NCI-H1092 (cell line): ENCODE measurements around the gene ASF1B.

Source experiments
- DNase-seq: peaks from one replicate; lab custom pipeline; 2025; lab: John Stamatoyannopoulos, UW

Gene ASF1B

DNA sequence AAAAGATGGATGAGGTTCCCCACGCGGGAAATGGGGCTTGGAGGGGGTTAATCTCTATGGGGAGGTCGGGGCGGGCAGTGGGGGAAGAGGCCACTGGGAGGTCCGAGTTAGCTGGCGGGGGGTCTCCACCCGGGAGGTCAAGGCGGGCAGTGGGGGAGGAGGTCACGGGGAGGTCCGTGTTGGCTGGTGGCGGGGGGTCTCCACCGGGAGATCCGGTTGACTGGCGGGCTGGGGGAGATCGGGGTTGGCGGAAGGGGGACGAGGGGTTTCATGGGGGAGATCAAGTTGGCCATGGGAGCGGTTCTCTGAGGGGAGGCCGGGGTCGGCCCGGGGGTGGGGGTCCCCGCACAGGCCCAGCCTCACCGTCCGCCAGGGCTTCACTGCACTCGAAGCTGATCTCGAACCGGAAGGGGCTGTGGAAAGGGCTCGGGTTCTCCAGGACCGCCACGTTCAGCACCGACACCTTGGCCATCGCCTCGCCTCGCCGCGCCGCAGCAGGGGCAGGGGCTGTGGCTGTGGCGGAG lies 342 bp downstream of the ASF1B start:
- DNase-seq: no peak

DNA sequence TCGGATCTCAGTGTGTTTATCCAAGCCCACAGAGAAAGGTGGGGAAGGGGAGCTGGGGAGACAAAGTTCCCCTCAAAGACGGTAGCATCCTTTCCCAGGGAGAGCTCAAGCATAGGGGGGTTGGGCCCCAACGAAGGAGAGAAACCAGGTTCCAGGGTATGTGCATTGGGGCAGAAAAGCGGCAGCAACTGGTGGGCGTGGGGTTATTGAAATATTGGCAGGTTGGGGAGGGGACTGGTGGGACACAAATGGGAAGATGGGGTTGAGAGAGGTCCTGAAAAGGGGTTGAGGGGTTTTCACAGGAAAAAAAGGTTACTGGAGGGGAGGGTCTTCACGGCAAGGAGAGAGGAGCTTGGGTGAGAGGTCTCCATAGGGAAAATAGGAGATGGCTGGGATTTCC lies 1.0 kb downstream of the ASF1B start:
- no peak for DNase-seq

DNA sequence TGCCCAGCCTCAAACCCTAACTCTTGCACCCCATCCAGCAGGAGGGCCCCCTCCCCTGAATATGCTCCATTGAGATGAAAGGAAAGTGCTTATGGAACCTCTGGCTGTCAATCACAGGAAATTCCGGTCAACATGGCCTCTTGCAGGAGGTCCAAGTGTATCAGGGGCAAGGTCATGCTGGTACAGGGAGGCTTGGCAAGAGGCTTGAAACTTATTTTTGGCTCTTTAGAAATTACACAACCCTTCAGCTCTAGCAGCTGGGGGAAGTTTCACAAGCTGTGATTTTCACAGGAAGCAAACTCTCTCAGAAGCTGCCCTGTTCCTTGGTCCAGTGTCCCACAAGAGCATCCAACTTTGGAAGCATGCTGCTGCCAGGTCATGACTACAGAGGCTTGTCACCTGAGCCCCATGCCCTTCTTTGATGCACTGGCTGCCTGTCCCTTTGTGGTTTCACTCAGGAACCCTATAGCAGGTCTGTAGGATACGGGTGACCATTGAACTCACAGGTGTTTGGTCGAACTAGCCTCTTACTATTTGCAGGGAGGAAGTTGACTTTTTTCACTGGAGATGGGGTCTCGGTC lies 8.4 kb downstream of the ASF1B start:
- DNase-seq: no peak

DNA sequence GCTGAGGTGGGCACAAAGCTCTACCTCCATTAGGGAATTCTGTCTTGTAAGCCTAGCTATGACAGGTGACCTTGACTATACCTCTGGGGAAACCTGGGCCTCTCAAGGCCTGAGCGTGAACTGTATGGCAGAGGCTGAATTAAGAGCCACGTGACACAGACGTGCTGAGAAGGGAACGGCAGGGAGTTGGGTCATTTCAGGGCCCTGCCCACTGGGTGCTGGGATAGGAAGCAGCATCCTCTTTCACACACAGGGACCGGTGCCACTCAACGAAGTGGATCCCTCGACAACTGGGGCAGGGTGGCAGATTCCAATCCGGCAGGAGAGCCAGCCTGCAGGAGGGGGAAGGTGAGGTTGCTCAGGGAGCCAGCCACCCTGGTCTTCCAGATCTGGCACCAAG lies 9.2 kb downstream of the ASF1B start:
- DNase-seq: no peak

DNA sequence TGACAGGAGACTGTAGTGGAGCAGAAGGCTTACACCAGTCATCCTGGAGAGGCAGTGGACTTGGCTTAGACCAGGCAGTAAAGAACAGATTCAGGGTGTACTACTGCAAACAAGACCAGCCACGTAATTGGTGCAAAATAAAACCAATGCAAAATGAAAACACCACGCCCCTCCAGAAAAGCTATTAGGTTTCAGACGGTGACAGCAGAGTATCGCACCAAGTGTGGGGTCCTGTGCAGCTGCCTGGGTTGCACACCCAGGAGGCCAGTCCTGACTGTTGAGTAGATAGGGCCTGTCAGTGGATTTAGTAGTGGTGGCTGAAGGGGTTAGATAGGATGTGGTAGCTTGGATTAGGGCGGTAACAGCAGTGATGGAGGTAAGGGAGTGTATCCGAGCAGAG lies 13.5 kb downstream of the ASF1B start:
- no peak for DNase-seq

DNA sequence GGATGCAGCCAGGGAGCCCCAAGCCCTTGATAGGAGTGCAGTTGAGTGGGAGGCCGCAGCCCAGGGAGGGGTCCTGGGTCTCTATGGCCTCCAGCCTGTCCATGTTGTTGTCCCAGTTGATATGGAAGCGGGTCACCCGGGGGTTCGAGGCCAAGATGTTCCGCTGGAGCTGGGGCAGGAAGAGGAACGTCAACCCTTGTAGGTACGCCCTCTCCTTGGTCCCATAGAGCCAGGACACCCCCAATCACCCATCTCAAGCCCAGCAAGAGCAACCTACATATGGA lies 15.9 kb downstream of the ASF1B start:
- DNase-seq: no peak

DNA sequence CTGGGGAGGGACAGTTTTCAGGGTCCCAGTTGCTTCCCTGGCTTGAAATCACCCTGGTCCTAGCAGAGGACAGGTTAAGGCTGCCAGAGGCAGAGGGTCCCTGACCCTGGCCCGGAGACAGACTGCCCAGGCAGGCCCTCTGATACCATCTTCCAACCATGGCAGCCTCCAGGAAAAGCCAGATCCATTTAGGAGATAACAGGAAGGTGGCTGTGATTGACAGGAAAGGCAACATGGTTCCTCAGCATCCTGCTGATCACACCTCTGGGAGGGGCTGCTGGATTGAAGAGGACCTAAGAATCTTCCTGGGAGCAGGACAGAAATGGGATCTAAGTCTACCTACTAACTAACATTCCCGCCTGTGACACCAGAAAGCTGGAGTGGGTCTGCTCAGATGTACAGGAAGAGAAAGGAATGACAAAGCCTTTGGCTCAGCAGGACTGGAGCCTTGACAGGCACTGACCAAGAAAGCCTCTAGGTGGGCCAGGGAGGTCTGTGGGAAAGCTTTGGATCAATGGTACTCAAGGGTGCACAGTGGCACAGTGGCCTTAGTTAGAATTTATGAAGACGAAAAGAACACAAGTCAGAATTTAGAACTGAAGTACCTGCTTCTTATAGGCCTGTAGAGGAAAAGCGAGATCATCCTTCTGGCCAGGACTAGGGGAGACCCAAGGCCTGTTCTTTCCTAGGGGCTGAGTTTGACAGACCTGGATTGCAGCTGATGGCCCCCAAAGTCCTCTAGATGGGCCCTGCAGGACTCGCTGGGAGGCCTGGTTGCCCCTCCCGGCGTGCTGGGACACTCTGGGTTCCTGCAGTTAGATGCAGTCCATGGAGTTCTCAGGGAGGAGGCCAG lies 16.5 kb downstream of the ASF1B start:
- DNase-seq: no peak

DNA sequence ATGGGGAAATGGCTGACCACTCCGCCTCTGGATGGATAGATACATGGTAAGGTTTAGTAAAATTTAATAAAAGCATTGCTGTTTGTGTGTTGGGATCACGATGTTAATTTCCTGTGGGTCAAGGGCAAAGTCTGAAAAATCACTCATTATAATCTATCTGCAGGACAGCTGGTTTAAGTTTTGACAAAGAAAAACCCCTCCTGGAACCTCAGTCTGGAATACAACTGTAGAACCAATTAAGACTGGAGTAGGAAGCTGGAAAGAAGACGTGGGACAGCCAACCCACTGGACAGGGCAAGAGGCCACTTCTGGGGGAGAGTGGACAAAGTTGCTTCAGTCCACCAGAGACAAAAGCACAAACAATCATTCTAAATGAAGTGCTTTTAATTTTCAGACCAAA lies 17.2 kb downstream of the ASF1B start:
- no peak for DNase-seq

DNA sequence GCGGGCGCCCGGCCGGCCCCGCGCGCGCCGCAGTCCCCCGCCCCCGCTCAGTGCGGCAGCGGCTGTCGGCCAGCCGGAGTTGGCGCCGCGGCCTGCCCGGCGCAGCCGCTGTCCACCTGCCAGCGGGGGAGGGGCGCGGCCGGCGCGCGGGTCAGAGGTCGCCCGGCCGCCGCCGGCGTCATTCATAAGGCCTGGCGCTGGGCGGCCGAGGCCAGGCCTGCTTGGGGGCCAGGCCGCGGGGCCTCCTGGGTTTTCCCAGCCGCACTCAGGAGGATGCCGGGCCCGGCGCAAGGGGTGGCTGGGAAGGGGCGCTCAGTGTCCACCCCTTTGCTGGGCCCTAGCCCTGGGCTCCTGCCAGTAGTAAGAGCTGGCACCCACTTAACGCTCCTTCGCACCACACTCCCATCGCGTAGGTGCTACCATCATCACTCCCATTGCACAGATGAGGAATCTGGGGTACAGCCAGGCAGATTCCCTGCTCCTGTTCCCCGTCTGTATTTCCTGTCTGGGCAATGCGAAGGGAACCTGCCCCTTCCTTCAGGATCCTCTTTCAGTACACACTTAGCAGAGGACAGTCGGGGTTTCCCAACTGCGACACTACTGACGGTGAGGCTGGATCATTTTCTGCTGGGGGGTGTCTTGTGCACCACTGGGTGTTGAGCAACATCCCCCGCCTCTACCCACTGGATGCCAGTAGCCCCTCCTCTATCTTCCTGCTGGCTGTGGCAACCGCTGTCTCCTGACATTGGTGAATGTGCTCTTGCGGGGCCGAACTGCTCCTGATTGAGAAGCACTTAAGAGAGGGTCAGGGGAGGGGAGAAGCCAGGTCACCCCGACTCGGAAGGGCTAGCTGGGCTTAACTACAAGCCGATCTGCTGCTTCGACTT lies 18.0 kb downstream of the ASF1B start:
- DNase-seq: peak; percentile 25

DNA sequence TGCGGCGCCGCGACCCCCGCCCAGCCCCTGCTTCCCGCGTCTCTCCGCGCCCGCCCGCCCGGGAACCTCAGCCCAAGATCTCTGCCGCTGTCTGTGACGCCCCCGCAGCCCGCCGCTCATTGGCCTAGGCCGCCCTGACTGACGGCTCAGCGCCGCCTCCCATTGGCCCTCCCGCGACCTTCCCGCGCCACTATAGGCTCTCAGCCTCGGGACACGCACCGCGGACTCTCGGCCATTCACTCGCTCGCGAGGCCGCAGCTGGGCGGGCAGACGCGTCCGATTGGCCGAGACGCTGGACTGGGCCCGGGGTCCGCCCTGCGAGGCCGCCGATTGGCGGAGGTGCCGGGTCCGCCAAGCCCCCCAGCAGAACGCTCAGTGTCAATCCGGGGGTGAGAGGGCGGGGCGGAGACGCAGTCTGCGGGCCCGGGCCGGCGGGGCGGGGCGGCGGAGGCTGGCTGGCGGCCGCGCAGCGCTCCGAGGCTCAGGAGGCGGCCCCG lies 18.7 kb downstream of the ASF1B start, which contains the start of gene PRKACA:
TSS of gene PRKACA (minus strand) at position 95 of the 497 bp plus-strand sequence. CDS start 215 bp downstream, outside the sequence.
- DNase-seq: peak; percentile 98

DNA sequence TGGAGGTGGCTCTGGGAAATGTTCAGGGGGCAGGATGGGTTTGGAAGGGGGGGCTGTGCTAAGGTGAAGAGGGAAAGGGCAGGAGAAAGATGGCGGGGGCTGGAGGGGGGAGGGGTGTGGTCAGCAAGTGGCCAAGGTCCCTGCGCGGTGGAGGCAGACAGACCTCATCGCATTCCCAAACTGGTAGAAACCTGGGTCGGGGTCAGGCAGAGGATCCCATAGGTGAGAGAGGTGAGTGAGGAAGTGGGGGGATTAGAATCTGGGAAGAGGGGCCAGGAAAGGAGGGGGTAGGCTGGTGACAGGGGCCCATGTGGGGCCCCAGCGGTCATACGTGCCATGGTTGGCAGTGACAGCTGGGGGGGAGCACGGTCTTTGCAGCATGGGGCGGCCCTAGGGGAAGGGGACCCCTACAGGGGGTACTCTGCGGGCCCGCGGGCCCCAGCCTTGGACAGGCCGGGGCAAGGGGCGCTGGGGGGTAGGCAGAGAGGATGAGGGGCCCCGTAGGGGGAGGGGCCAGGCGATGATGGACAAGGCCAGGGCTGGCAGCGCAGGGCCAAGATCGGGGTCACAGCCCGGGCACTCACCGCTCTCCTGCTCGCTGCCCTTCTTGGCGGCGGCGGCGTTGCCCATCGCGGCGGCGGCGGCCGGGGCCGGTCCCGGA lies 19.3 kb downstream of the ASF1B start:
- DNase-seq: no peak

DNA sequence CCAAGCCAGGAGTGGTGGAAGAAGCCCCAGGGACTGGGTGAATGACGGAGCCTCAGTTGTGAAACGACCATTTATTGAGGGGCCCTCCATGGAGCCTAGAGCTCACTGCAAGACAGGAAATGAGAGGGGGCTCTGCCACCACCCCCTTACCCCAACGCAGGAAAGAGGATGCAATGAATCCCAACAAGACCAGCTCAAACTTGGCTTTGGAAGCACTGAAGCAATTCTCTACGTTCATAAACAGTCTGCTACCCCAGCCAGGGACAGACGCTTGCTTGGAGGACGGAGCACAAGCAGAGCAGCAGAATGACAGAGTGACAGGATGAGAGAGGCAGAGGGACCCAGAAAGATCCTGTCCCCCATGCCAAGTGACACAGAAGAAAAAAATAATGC lies 19.9 kb downstream of the ASF1B start:
- no peak for DNase-seq

DNA sequence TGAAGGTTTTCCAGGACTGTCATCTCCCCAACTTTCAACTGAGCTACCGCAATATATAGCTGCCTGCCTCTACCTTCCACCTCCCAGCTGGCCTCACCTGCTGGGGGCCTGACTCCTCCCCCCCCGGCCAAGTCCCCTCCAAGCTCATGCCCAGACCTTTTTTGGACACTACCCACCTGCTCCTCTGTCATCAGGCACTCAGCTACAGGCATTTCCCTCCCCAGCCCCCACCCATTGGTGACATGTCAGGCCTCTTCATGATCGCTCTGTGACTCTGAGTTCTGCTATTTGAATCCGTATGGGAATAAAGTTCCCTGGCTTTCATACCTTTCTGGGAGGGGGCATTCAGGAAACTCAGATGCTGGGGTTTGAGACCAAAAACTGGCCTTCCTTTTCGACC lies 20.6 kb downstream of the ASF1B start:
- no peak for DNase-seq

DNA sequence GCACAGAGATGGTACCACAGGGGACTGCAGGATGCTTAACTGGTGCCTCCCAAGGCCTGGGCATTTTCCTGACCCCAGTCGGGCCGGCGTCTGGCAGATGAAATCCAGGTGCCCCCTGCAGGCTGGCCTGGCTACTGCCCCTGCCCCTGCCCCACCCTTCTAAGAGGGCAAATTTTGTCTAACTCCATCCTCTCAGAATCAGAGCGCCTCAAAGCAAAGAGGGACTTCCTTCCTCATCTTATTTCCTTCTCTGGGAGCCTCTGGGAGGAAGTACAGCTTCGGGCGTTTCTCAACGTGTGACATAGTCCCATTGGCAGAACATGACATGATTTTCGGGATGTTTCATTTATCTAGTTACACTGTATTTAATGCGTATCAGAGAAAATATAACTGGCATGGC lies 21.5 kb downstream of the ASF1B start:
- DNase-seq: no peak

DNA sequence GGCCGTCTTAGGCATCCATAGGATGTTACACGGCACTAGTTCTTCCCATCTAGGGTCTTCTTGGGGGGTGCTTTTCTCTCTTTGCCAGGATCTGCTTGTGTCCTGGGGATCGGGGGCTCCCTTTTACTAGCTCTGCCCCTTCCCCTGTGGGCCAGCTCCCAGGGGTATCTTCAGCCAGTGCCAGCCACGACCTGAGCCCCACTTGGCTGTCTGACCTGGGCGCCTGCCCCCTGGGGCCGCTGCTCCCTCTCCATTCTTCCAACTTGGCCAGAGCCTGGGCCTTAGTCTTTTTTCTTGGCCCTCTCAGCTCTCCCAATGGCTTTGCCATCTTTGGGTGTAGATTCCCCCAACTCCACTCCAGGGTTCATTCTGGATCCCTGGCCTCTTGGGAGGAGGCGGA lies 21.9 kb downstream of the ASF1B start:
- DNase-seq: no peak

DNA sequence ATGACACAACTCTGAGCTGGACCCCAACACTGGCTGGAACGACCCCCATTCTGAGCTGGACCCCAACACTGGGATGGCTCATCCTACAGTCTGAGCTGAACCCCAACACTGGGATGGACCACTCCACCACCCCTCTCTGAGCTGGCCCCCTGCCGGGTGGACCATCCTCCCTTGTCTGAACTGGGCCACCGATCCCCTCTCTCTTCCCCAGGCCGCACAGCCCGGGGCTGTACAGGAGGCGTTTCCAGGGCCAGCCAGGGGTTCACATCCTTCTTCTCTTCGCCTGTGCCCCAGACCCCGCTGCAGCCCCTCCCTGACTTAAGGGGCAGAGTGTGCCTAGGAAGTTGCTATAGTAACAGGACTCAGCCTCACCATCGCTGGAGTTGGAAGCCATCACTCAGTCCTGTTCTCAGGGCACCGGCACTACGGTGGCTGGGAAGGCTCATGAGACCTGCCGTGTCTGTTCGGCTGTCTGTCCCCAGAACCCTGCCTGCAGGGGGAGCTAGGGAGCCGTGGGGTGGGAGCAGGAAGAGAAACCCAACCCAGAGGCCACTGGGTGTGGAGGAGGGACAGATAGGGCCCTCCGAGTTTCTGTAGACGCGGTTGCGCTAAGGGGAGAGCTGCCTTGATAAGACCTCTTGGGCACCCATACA lies 22.5 kb downstream of the ASF1B start:
- no peak for DNase-seq

DNA sequence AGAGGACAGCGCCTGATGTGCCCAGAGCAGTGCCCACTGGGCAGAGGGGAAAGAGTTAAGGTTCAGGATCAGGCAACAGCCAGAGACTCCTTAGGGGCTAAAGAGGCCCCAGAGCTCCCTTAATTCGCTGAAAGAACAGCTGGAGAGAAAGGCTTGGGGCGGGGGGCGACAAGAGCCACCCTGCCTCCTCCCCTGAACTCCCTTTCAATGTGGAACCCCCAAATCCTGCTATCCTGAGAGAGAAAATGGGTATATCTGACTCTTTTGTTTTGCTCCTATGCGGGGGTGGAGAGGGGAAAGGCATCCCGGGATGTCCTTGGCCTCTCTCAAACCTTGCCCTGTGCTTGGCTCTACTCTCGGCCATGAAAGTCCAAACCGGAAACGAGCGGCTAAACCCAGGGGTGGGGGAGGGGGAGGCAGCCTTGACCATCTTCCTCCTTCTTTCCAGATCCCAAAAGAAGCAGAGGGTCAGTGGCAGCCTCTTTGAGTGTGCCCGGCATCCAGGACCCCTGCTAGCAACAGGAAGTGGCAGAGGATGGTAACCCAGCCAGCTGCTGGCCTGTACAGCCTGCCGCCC lies 23.5 kb downstream of the ASF1B start:
- DNase-seq: no peak

DNA sequence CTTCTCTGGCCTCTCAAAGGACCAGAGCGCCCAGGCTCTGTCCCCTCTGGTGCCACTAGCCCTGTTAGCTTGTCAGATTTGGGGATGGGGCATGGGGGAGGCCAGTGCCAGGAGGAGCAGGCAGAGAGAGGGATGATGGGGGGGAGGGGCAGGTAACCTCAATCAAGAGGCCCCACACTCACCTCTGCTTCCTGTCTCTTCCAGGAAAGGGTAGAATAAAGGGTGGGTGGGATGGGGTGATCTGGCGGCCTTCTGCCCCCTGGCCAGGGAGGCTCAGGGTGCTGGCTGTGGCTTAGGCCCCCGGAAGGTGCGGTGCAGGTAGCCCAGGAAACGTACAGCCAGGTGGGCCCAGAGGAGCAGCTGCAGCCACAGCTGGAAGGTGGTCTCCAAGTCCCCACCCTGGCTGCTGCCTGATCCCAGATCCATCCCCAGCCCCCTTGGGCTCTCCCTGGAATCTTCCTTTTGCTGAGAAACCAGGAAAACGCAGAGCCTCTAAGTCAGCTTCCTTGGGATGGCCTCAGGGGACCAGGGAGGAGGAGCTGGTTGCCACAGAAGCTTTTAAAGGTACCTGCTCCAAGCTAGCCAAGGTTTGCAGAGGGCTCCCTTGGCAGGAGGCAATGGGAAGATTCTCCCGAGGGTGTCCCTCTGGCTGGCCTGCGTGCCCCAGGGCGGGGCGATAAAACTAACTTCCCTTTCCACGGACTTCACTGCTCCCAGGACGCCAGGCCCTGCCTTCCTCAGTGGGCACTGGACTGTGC lies 24.2 kb downstream of the ASF1B start:
- DNase-seq: no peak

DNA sequence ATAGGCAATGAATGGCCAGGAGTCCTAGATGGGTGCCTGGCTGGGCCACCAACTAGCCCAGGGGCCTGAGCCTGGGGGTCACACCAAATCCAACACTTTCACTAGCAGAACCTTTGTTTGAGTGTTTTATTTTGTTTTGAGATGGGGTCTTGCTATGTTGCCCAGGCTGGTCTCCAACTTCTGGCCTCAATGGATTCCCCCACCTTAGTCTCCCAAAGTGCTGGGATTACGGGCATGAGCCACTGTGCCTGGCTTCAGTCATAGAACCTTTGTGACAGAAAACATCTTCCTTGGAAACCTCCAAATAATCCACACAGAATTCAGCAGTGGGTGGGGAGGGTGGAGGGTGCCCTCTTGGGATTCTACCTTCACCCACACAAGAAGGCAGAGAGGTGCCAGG lies 24.9 kb downstream of the ASF1B start:
- no peak for DNase-seq

DNA sequence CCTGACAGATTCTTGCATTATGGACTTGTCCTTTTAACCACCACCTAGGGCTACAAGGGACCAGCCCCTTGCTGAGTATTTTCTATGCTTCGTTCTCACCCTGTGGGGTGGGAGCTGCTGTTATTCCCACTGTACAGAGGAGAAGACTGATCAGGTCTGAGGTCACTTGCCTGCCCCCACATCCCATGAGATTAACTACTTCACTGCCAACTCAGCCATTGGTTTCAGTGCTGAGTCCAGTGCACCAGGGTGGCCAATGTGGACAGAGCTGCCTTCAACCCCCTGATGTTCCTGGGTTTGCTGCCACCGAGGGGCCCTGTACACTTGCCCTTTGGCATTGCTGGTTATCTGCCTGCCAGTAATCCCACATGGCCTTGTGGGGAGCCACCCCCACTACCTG lies 25.7 kb downstream of the ASF1B start:
- DNase-seq: no peak
